SU-DHL-6 (cell line): ENCODE results near the gene IL17RD.

Source experiments
- EZH2phosphoT487 ChIP-seq: fragments of 200-600 bp; sonication (generic), shearing (Covaris generic); conservative IDR thresholded peaks from 2 replicates; pipeline ENCODE4 v1.6.1; 2018; ENCODE audit warnings: mild to moderate bottlenecking, antibody characterized with exemption, low read length, moderate library complexity, mixed read lengths
- TF ChIP-seq, protein P1 (sequence below): fragments of 200-600 bp; sonication (generic); IDR thresholded peaks from one replicate; pipeline ENCODE4 v1.5.1; 2017; ENCODE audit warnings: antibody characterized with exemption, mild to moderate bottlenecking, low read length, moderate library complexity; ENCODE audit not compliant: insufficient read depth, poor library complexity, severe bottlenecking

DNA sequence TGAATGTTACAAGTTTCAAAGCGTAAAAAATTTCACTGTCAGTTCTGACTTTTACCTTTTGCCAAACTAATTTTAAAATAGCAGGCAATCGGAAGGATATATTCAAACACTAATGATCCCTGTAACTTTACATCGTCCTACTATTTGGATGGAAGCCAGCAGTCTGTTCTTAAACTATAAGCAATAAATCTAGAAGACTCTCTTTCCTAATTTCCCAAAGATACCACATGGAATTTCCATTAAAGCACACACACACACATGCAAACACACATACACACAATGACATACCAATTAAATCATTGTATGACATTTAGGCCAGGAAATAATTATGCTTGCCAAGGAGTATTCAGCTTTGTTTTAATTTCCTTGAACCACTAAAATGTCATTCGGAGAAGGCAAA is 32.0 kb downstream of the IL17RD start:
- TF ChIP-seq, protein P1, sequence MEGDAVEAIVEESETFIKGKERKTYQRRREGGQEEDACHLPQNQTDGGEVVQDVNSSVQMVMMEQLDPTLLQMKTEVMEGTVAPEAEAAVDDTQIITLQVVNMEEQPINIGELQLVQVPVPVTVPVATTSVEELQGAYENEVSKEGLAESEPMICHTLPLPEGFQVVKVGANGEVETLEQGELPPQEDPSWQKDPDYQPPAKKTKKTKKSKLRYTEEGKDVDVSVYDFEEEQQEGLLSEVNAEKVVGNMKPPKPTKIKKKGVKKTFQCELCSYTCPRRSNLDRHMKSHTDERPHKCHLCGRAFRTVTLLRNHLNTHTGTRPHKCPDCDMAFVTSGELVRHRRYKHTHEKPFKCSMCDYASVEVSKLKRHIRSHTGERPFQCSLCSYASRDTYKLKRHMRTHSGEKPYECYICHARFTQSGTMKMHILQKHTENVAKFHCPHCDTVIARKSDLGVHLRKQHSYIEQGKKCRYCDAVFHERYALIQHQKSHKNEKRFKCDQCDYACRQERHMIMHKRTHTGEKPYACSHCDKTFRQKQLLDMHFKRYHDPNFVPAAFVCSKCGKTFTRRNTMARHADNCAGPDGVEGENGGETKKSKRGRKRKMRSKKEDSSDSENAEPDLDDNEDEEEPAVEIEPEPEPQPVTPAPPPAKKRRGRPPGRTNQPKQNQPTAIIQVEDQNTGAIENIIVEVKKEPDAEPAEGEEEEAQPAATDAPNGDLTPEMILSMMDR: no peak
- TF ChIP-seq EZH2phosphoT487: no peak
